OCI-LY3 (cell line): ENCODE measurements around the gene AHDC1.

Experiments used
- EZH2phosphoT487 ChIP-seq: fragments of 200-600 bp; shearing (Covaris generic); IDR thresholded peaks from 2 replicates; pipeline ENCODE4 v1.6.1; 2018; ENCODE audit warnings: antibody characterized with exemption, mixed run types, low read depth
- TF ChIP-seq, protein P1 (sequence below): fragments of 200-600, 300-600 bp; sonication (generic); IDR thresholded peaks from 2 replicates; pipeline ENCODE4 v1.5.1; 2014; ENCODE audit warnings: antibody characterized with exemption, low read length, low read depth

DNA sequence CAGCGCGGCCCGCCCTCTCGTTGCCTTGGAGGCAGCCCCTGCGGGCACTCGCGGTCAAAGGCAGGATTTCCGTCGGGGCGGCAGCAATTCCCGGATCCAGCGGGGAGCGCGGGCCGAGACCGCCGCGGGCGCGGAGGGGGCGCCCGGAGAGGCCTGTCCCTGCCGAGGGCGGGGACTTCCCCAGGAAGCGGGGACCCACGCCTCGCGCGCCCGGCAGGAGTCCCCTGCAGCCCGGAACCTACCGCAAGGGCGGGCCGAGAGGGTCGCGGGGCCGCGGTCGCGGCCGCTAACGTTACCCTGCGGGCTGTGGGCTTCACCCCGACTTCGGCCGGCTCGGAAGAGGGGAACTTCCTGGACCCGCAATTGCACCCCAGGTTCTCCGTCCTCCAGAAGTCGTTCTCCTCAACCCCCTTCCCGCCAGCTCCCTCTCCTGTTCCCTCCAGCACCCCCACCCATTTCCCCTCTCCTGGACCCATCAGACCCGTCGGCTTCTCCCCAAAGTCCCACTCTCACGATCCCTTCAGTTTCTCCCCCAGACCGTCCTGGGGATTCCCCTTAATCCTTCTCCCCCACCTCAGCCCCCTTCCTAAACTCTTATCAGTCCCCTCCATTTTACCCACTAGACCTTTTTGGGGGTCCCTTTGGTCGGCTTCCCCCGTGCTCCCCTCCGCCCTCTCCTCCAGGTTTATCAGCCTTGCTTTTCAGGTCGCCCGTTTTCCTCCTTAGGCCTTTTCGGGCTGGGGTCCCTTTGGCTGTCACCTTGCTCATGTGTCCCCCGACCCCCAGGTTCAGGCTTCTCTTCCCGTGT is 30.4 kb upstream of the AHDC1 start:
- TF ChIP-seq, protein P1, sequence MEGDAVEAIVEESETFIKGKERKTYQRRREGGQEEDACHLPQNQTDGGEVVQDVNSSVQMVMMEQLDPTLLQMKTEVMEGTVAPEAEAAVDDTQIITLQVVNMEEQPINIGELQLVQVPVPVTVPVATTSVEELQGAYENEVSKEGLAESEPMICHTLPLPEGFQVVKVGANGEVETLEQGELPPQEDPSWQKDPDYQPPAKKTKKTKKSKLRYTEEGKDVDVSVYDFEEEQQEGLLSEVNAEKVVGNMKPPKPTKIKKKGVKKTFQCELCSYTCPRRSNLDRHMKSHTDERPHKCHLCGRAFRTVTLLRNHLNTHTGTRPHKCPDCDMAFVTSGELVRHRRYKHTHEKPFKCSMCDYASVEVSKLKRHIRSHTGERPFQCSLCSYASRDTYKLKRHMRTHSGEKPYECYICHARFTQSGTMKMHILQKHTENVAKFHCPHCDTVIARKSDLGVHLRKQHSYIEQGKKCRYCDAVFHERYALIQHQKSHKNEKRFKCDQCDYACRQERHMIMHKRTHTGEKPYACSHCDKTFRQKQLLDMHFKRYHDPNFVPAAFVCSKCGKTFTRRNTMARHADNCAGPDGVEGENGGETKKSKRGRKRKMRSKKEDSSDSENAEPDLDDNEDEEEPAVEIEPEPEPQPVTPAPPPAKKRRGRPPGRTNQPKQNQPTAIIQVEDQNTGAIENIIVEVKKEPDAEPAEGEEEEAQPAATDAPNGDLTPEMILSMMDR: no peak
- TF ChIP-seq EZH2phosphoT487: no peak
